Effector CD8-positive, alpha-beta T cell (primary cell): ENCODE measurements around the gene IRF2.

Experiments used
- DNase-seq: peaks from one replicate; lab custom pipeline; 2025; lab: John Stamatoyannopoulos, UW

The IRF2 gene

GRCh38 chr4:184409502-184409901 lies 64.8 kb downstream of the IRF2 start:
- no peak for DNase-seq

GRCh38 chr4:184408684-184409081 lies 65.7 kb downstream of the IRF2 start:
- DNase-seq = no peak

GRCh38 chr4:184408021-184408683 lies 66.2 kb downstream of the IRF2 start:
- DNase-seq = no peak

- DNase-seq = no peak
Measured at GRCh38 chr4:184406958-184407391, 67.4 kb downstream of the IRF2 start.

GRCh38 chr4:184404047-184404446 lies 70.3 kb downstream of the IRF2 start:
- no peak for DNase-seq

- DNase-seq = no peak
Measured at GRCh38 chr4:184403384-184403781, 71.0 kb downstream of the IRF2 start.

GRCh38 chr4:184402740-184403383 lies 71.5 kb downstream of the IRF2 start:
- DNase-seq = no peak

GRCh38 chr4:184402239-184402638 lies 72.1 kb downstream of the IRF2 start:
- no peak for DNase-seq

GRCh38 chr4:184401397-184402171 lies 72.8 kb downstream of the IRF2 start:
- no peak for DNase-seq

GRCh38 chr4:184400891-184401290 lies 73.5 kb downstream of the IRF2 start:
- DNase-seq = no peak

GRCh38 chr4:184400375-184400870 lies 73.9 kb downstream of the IRF2 start:
- no peak for DNase-seq

GRCh38 chr4:184399512-184399908 lies 74.8 kb downstream of the IRF2 start:
- DNase-seq = no peak

GRCh38 chr4:184398741-184399511 lies 75.4 kb downstream of the IRF2 start:
- no peak for DNase-seq

- no peak for DNase-seq
Measured at GRCh38 chr4:184397516-184398163, 76.7 kb downstream of the IRF2 start.

GRCh38 chr4:184396570-184397515 lies 77.5 kb downstream of the IRF2 start:
- no peak for DNase-seq

GRCh38 chr4:184395971-184396391 lies 78.4 kb downstream of the IRF2 start:
- no peak for DNase-seq

- no peak for DNase-seq
Measured at GRCh38 chr4:184395451-184395917, 78.9 kb downstream of the IRF2 start.

GRCh38 chr4:184392748-184393559 lies 81.4 kb downstream of the IRF2 start:
- no peak for DNase-seq

- no peak for DNase-seq
Measured at GRCh38 chr4:184392316-184392715, 82.0 kb downstream of the IRF2 start.
